Liver (tissue), 9 donors: Measurements from ENCODE around the gene DUSP7. TPM values are rescaled to one million over a fixed set of nuclear protein-coding genes. Genes with fewer than 3 reads are reported as not detected.

Source experiments
- DNase-seq: peaks from one replicate; pipeline ENCODE4 v3.0.0-alpha.2; 2017; ENCODE audit warnings: low spot score
- H3K27ac ChIP-seq, 2 donors: one replicate each; pipeline ENCODE4 v1.7.0; 2013; ENCODE audit warnings: inconsistent platforms in 2 of 2, low read length in 2 of 2, control low read depth in 1 of 2, low read depth in 1 of 2, mild to moderate bottlenecking in 1 of 2
- H3K27me3 ChIP-seq, 4 donors: one replicate each; pipeline versions ENCODE4 v1.6.1 to v1.7.0; 2013; ENCODE audit warnings: low read length in 3 of 4, inconsistent platforms in 1 of 4, mild to moderate bottlenecking in 1 of 4, moderate library complexity in 1 of 4; ENCODE audit not compliant: control insufficient read depth in 4 of 4, insufficient read depth in 4 of 4
- H3K36me3 ChIP-seq, 4 donors: one replicate each; pipeline versions ENCODE4 v1.6.1 to v1.7.0; 2013; ENCODE audit warnings: low read length in 3 of 4, mild to moderate bottlenecking in 3 of 4, low read depth in 1 of 4, moderate library complexity in 1 of 4; ENCODE audit not compliant: control insufficient read depth in 4 of 4, insufficient read depth in 3 of 4
- H3K4me1 ChIP-seq, 4 donors: one replicate each; pipeline versions ENCODE4 v1.6.1 to v1.7.0; 2013; ENCODE audit warnings: low read length in 3 of 4, mild to moderate bottlenecking in 3 of 4, moderate library complexity in 1 of 4; ENCODE audit not compliant: control insufficient read depth in 4 of 4, insufficient read depth in 4 of 4
- H3K4me3 ChIP-seq, 3 donors: one replicate each; pipeline versions ENCODE4 v1.6.1 to v1.7.0; 2013; ENCODE audit warnings: low read length in 3 of 3, control low read depth in 1 of 3, low read depth in 1 of 3, mild to moderate bottlenecking in 1 of 3
- H3K9ac ChIP-seq, 2 donors: one replicate each; pipeline ENCODE4 v1.7.0; 2013; ENCODE audit warnings: low read length in 2 of 2, mild to moderate bottlenecking in 2 of 2, moderate library complexity in 2 of 2, control low read depth in 1 of 2, low read depth in 1 of 2
- H3K9me3 ChIP-seq, 4 donors: one replicate each; pipeline versions ENCODE4 v1.6.1 to v1.7.0; 2013; ENCODE audit warnings: low read length in 3 of 4; ENCODE audit not compliant: control insufficient read depth in 4 of 4
- EGR1 ChIP-seq, 2 donors: IDR thresholded peaks; 2 replicates each; pipeline ENCODE4 v1.6.1; 2016 to 2018; ENCODE audit warnings: antibody characterized with exemption in 2 of 2, low read depth in 2 of 2
- FOXA1 ChIP-seq: IDR thresholded peaks from 2 replicates; pipeline ENCODE4 v1.6.1; 2016; ENCODE audit warnings: antibody characterized with exemption
- GABPA ChIP-seq, 2 donors: IDR thresholded peaks in 1 of 2; conservative IDR thresholded peaks in 1 of 2; 2 replicates each; pipeline ENCODE4 v1.6.1; 2016; ENCODE audit warnings: antibody characterized with exemption in 2 of 2, mild to moderate bottlenecking in 1 of 2, moderate library complexity in 1 of 2
- HNF4A ChIP-seq, 2 donors: conservative IDR thresholded peaks; 2 replicates each; pipeline ENCODE4 v1.6.1; 2016; ENCODE audit warnings: antibody characterized with exemption in 2 of 2, mild to moderate bottlenecking in 2 of 2
- HNF4G ChIP-seq: IDR thresholded peaks from 2 replicates; pipeline ENCODE4 v1.6.1; 2016; ENCODE audit warnings: antibody characterized with exemption
- NR2F2 ChIP-seq: IDR thresholded peaks from 2 replicates; pipeline ENCODE4 v1.6.1; 2016; ENCODE audit warnings: antibody characterized with exemption
- RAD21 ChIP-seq, 2 donors: IDR thresholded peaks; 2 replicates each; pipeline ENCODE4 v1.6.1; 2016; ENCODE audit warnings: antibody characterized with exemption in 2 of 2, mild to moderate bottlenecking in 2 of 2
- RXRA ChIP-seq, 2 donors: IDR thresholded peaks; 2 replicates each; pipeline ENCODE4 v1.6.1; 2017 to 2018; ENCODE audit warnings: antibody characterized with exemption in 2 of 2, mild to moderate bottlenecking in 1 of 2
- SP1 ChIP-seq: IDR thresholded peaks from 2 replicates; pipeline ENCODE4 v1.6.1; 2018; ENCODE audit warnings: antibody characterized with exemption, mild to moderate bottlenecking
- TAF1 ChIP-seq: conservative IDR thresholded peaks from 2 replicates; pipeline ENCODE4 v1.6.1; 2016; ENCODE audit warnings: antibody characterized with exemption, mild to moderate bottlenecking
- YY1 ChIP-seq: IDR thresholded peaks from 2 replicates; pipeline ENCODE4 v1.6.1; 2016; ENCODE audit warnings: antibody characterized with exemption, mild to moderate bottlenecking
- WGBS: extraction: QIAGEN DNeasy Blood & Tissue Kit; methylation state at CpG from one replicate; pipeline ENCODE4 v1.1.7; 2013; 5-methylcytosine and 5-hydroxymethylcytosine counted together
- polyA plus RNA-seq, 2 donors: library from polyadenylated mRNA; stranded (reverse) in 1 of 2; unstranded in 1 of 2; fragments of 200-250 nt in 1 of 2; fragments of >200 nt in 1 of 2; fragmentation: Nextera tagmentation in 1 of 2; extraction: Ambion mirVana in 1 of 2; gene quantifications; one replicate each; pipeline versions ENCODE4 v1.2.1 to v1.2.3, GENCODE V29; 2013 to 2015
- total RNA-seq, 2 donors: library from RNA; depleted of rRNA; stranded (reverse); fragments of >200 nt; gene quantifications; one replicate each; pipeline ENCODE4 v1.2.3, GENCODE V29; 2014
- TF ChIP-seq, protein P1 (sequence below): IDR thresholded peaks from 2 replicates; pipeline ENCODE4 v1.6.1; 2016; ENCODE audit warnings: antibody characterized with exemption
- TF ChIP-seq, protein P2 (sequence below): IDR thresholded peaks from 2 replicates; pipeline ENCODE4 v1.6.1; 2016; ENCODE audit warnings: antibody characterized with exemption
- TF ChIP-seq, protein P3 (sequence below): IDR thresholded peaks from 2 replicates; pipeline ENCODE4 v1.6.1; 2016; ENCODE audit warnings: antibody characterized with exemption, mild to moderate bottlenecking
- TF ChIP-seq, protein P4 (sequence below): fragments of 150-350 bp; IDR thresholded peaks from 2 replicates; pipeline ENCODE4 v1.5.1; 2017; ENCODE audit warnings: improper control_type of control experiment, low read depth, low read length; ENCODE audit not compliant: missing input control
- TF ChIP-seq, protein P5 (sequence below): IDR thresholded peaks from 2 replicates; pipeline ENCODE4 v1.6.1; 2016; ENCODE audit warnings: antibody characterized with exemption
- donor health status: healthy.
- donor health status: healthy.
- donor health status: healthy.
- donor health status: healthy.
- donor health status: healthy.

The DUSP7 gene
- total and polyA plus RNA-seq, 4 donors, result 1.5 to 5.0 (median 3.7) TPM

DNA sequence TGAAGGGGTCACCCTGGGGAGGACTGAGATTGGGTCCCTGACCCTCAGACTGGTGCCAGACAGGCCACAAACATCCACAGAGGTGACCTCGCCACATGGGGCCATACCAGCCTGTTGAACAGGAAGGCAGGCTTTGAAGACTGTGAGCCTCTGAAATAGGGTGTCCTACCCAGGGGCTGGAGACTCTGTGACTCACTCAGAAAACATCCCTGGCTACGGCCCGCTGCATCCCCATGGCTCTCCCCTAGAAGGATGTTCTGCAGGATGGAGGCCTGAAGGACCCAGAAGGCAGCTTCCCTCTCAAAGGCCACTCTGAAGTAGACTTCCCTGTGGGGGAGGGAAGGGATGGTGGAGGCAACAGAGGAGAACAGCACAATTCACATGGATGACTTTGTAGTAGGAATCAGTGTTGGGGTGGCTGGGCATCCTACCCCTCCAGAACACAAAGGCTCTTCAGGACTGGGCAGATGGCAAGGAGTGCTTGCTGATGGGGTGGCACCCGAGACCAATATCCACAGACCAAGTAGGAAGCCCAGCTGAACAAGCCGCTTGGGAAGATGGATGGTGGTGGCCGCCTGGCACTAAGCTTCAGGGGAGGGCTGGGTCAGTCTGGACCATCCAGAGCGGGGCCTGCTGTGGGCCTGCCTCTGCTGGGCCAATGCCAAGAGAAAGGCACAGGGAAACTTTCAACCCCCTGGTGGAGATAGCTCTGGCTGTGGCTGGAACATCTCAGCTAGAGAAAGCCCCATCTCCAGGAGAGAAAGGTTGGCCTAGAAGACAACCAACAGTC, 37.6 kb upstream of the DUSP7 start (continued):
- TF ChIP-seq FOXA1 (no peak), RAD21 (IDR thresholded peaks at IDR 0.05) (no peak), RXRA (IDR thresholded peaks at IDR 0.05) (no peak)
- TF ChIP-seq, protein P1, sequence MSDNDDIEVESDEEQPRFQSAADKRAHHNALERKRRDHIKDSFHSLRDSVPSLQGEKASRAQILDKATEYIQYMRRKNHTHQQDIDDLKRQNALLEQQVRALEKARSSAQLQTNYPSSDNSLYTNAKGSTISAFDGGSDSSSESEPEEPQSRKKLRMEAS, result no peak

DNA sequence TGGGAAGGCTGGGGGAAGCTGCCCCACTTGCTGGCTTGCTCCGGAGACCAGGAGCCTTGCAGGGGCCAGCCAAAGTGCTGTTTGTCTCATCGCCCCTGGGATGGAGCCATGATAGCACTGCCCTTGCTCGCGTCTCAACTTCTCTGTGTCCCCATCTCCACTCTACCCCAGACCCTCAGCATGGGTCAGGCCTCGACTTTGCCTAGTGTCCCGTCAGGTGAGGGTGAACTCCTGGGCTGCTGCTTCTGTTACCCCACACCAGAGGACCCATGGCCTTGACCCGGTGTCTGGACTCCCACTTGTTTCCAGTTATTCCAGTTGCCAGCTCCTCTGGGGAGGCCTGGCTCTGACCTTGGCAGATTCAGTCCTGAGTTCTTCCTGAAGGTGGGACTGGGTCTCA, 36.5 kb upstream of the DUSP7 start:
- no peaks in the 10 kb centered on the region for H3K36me3 ChIP-seq
- H3K27ac ChIP-seq, result no peak overlapping the region
- TF ChIP-seq TAF1 (no peak), NR2F2 (no peak), YY1 (no peak), EGR1 (IDR thresholded peaks at IDR 0.05; ENCODE audit: low read depth in 2 of 2) (no peak), HNF4A (conservative IDR thresholded peaks at IDR 0.05) (no peak), GABPA (IDR thresholded peaks at IDR 0.05 in 1 of 2, conservative IDR thresholded peaks at IDR 0.05 in 1 of 2) (no peak), RXRA (IDR thresholded peaks at IDR 0.05) (no peak)
- TF ChIP-seq, protein P2, sequence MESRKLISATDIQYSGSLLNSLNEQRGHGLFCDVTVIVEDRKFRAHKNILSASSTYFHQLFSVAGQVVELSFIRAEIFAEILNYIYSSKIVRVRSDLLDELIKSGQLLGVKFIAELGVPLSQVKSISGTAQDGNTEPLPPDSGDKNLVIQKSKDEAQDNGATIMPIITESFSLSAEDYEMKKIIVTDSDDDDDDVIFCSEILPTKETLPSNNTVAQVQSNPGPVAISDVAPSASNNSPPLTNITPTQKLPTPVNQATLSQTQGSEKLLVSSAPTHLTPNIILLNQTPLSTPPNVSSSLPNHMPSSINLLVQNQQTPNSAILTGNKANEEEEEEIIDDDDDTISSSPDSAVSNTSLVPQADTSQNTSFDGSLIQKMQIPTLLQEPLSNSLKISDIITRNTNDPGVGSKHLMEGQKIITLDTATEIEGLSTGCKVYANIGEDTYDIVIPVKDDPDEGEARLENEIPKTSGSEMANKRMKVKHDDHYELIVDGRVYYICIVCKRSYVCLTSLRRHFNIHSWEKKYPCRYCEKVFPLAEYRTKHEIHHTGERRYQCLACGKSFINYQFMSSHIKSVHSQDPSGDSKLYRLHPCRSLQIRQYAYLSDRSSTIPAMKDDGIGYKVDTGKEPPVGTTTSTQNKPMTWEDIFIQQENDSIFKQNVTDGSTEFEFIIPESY, result no peak
- TF ChIP-seq, protein P3, sequence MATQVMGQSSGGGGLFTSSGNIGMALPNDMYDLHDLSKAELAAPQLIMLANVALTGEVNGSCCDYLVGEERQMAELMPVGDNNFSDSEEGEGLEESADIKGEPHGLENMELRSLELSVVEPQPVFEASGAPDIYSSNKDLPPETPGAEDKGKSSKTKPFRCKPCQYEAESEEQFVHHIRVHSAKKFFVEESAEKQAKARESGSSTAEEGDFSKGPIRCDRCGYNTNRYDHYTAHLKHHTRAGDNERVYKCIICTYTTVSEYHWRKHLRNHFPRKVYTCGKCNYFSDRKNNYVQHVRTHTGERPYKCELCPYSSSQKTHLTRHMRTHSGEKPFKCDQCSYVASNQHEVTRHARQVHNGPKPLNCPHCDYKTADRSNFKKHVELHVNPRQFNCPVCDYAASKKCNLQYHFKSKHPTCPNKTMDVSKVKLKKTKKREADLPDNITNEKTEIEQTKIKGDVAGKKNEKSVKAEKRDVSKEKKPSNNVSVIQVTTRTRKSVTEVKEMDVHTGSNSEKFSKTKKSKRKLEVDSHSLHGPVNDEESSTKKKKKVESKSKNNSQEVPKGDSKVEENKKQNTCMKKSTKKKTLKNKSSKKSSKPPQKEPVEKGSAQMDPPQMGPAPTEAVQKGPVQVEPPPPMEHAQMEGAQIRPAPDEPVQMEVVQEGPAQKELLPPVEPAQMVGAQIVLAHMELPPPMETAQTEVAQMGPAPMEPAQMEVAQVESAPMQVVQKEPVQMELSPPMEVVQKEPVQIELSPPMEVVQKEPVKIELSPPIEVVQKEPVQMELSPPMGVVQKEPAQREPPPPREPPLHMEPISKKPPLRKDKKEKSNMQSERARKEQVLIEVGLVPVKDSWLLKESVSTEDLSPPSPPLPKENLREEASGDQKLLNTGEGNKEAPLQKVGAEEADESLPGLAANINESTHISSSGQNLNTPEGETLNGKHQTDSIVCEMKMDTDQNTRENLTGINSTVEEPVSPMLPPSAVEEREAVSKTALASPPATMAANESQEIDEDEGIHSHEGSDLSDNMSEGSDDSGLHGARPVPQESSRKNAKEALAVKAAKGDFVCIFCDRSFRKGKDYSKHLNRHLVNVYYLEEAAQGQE, result no peak
- TF ChIP-seq, protein P1, result no peak
- no peaks in the 10 kb centered on the region for H3K27me3 ChIP-seq
- no peak overlapping the region for H3K9ac ChIP-seq
- 97% methylated on average over 7 of the region's 7 CpGs for WGBS
- H3K4me1 ChIP-seq, result peaks cover 2 to 6% (median 5%) of the 10 kb centered on the region in 4 donors
- H3K9me3 ChIP-seq, result no peaks in the 10 kb centered on the region
- no peak overlapping the region for H3K4me3 ChIP-seq
- no peak for DNase-seq

DNA sequence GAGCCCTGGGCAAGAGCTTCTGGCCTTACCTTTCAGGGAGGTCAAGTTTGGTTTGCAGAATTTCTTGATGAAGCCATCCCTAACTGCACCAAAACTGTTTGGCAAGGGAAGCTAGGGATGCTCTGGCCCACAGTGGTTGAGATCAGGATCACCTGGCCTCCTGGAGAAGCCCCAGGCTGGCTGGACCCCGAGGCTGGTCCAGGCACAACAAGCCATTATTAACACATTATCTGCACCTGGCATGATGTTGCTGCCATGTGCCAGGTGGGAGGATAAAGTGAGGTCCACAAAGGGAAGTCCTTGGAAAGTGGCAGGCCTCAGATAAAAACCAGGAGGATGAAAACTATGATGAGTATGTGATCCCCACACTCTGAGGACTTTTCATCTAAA, 35.9 kb upstream of the DUSP7 start:
- no peaks in the 10 kb centered on the region for H3K9me3 ChIP-seq
- peaks cover 4 to 10% (median 7%) of the 10 kb centered on the region in 4 donors for H3K4me1 ChIP-seq
- H3K27me3 ChIP-seq, result no peaks in the 10 kb centered on the region
- no peak overlapping the region for H3K9ac ChIP-seq
- DNase-seq, result no peak
- H3K27ac ChIP-seq, result no peak overlapping the region
- H3K4me3 ChIP-seq, result no peak overlapping the region
- H3K36me3 ChIP-seq, result no peaks in the 10 kb centered on the region
- WGBS, result 89% methylated on average over 1 of the region's 1 CpG
- TF ChIP-seq SP1 (no peak), GABPA (IDR thresholded peaks at IDR 0.05 in 1 of 2, conservative IDR thresholded peaks at IDR 0.05 in 1 of 2) (no peak), NR2F2 (no peak), HNF4G (no peak), RXRA (IDR thresholded peaks at IDR 0.05) (no peak), RAD21 (IDR thresholded peaks at IDR 0.05) (no peak), YY1 (no peak), EGR1 (IDR thresholded peaks at IDR 0.05; ENCODE audit: low read depth in 2 of 2) (no peak), HNF4A (conservative IDR thresholded peaks at IDR 0.05) (no peak)
- TF ChIP-seq, protein P4, sequence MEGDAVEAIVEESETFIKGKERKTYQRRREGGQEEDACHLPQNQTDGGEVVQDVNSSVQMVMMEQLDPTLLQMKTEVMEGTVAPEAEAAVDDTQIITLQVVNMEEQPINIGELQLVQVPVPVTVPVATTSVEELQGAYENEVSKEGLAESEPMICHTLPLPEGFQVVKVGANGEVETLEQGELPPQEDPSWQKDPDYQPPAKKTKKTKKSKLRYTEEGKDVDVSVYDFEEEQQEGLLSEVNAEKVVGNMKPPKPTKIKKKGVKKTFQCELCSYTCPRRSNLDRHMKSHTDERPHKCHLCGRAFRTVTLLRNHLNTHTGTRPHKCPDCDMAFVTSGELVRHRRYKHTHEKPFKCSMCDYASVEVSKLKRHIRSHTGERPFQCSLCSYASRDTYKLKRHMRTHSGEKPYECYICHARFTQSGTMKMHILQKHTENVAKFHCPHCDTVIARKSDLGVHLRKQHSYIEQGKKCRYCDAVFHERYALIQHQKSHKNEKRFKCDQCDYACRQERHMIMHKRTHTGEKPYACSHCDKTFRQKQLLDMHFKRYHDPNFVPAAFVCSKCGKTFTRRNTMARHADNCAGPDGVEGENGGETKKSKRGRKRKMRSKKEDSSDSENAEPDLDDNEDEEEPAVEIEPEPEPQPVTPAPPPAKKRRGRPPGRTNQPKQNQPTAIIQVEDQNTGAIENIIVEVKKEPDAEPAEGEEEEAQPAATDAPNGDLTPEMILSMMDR, result no peak
- TF ChIP-seq, protein P5, sequence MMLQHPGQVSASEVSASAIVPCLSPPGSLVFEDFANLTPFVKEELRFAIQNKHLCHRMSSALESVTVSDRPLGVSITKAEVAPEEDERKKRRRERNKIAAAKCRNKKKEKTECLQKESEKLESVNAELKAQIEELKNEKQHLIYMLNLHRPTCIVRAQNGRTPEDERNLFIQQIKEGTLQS, result no peak
- TF ChIP-seq, protein P3, result no peak
